Measurements from ENCODE around the gene ERN1.

GRCh38 chr17:63997341-63998048 lies 132.4 kb downstream of the ERN1 start:
- TF ChIP-seq, protein P1, sequence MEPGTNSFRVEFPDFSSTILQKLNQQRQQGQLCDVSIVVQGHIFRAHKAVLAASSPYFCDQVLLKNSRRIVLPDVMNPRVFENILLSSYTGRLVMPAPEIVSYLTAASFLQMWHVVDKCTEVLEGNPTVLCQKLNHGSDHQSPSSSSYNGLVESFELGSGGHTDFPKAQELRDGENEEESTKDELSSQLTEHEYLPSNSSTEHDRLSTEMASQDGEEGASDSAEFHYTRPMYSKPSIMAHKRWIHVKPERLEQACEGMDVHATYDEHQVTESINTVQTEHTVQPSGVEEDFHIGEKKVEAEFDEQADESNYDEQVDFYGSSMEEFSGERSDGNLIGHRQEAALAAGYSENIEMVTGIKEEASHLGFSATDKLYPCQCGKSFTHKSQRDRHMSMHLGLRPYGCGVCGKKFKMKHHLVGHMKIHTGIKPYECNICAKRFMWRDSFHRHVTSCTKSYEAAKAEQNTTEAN (CRISPR knock-in tag; conservative IDR thresholded peaks at IDR 0.05): no peak
- TF ChIP-seq TAF1 (CRISPR knock-in tag; IDR thresholded peaks at IDR 0.05) (no peak), SUZ12 (IDR thresholded peaks at IDR 0.05; ENCODE audit: low read depth, low read length) (no peak), CTCF (CRISPR knock-in tag; IDR thresholded peaks at IDR 0.05) (no peak), NFRKB (IDR thresholded peaks at IDR 0.05) (no peak), MEIS2 (CRISPR knock-in tag; IDR thresholded peaks at IDR 0.05) (no peak), ZNF543 (CRISPR knock-in tag; IDR thresholded peaks at IDR 0.05) (no peak)
- TF ChIP-seq, protein P2, sequence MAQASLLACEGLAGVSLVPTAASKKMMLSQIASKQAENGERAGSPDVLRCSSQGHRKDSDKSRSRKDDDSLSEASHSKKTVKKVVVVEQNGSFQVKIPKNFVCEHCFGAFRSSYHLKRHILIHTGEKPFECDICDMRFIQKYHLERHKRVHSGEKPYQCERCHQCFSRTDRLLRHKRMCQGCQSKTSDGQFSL (CRISPR knock-in tag; IDR thresholded peaks at IDR 0.05): no peak
- TF ChIP-seq, protein P3, sequence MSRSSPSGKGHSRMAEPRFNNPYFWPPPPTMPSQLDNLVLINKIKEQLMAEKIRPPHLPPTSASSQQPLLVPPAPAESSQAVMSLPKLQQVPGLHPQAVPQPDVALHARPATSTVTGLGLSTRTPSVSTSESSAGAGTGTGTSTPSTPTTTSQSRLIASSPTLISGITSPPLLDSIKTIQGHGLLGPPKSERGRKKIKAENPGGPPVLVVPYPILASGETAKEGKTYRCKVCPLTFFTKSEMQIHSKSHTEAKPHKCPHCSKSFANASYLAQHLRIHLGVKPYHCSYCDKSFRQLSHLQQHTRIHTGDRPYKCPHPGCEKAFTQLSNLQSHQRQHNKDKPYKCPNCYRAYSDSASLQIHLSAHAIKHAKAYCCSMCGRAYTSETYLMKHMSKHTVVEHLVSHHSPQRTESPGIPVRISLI (CRISPR knock-in tag; IDR thresholded peaks at IDR 0.05; ENCODE audit: borderline replicate concordance): no peak

Data from HepG2 (cell line).